GM19099 (cell line): Measurements from ENCODE around the gene RASA3.

ENCODE experiments used
- POLR2A ChIP-seq: IDR thresholded peaks from 3 replicates; pipeline ENCODE4 v1.6.1; 2011; ENCODE audit warnings: low read depth; ENCODE audit not compliant: insufficient read length; ENCODE audit errors: extremely low read depth

RASA3 gene

GRCh38 chr13:113941571-113942191 is 190.7 kb downstream of the RASA3 start:
- TF ChIP-seq POLR2A: no peak

- TF ChIP-seq POLR2A: no peak
Measured at GRCh38 chr13:113939944-113940297, 192.5 kb downstream of the RASA3 start.

GRCh38 chr13:113939129-113939943 is 193.1 kb downstream of the RASA3 start:
- no peak for TF ChIP-seq POLR2A

GRCh38 chr13:113938716-113939115 is 193.7 kb downstream of the RASA3 start:
- TF ChIP-seq POLR2A: no peak

GRCh38 chr13:113938246-113938645 is 194.2 kb downstream of the RASA3 start:
- TF ChIP-seq POLR2A: no peak

GRCh38 chr13:113937527-113938180 is 194.8 kb downstream of the RASA3 start:
- TF ChIP-seq POLR2A: no peak

- no peak for TF ChIP-seq POLR2A
Measured at GRCh38 chr13:113937073-113937472, 195.3 kb downstream of the RASA3 start.

- no peak for TF ChIP-seq POLR2A
Measured at GRCh38 chr13:113936166-113936965, 196.1 kb downstream of the RASA3 start.

GRCh38 chr13:113935001-113935844 is 197.2 kb downstream of the RASA3 start:
- no peak for TF ChIP-seq POLR2A

- TF ChIP-seq POLR2A: no peak
Measured at GRCh38 chr13:113934576-113934975, 197.8 kb downstream of the RASA3 start.

- TF ChIP-seq POLR2A: no peak
Measured at GRCh38 chr13:113933901-113934300, 198.5 kb downstream of the RASA3 start.

- TF ChIP-seq POLR2A: no peak
Measured at GRCh38 chr13:113931841-113932459, 200.5 kb downstream of the RASA3 start.

GRCh38 chr13:113930671-113931637 is 201.5 kb downstream of the RASA3 start:
- TF ChIP-seq POLR2A: no peak
